Liver (tissue), 9 donors: Measurements from ENCODE around the gene ENGASE. TPM values are rescaled to one million over a fixed set of nuclear protein-coding genes. Genes with fewer than 3 reads are reported as not detected.

Experiments used
- DNase-seq: peaks from one replicate; pipeline ENCODE4 v3.0.0-alpha.2; 2017; ENCODE audit warnings: low spot score
- H3K27ac ChIP-seq, 2 donors: one replicate each; pipeline ENCODE4 v1.7.0; 2013; ENCODE audit warnings: inconsistent platforms in 2 of 2, low read length in 2 of 2, control low read depth in 1 of 2, low read depth in 1 of 2, mild to moderate bottlenecking in 1 of 2
- H3K27me3 ChIP-seq, 4 donors: one replicate each; pipeline versions ENCODE4 v1.6.1 to v1.7.0; 2013; ENCODE audit warnings: low read length in 3 of 4, inconsistent platforms in 1 of 4, mild to moderate bottlenecking in 1 of 4, moderate library complexity in 1 of 4; ENCODE audit not compliant: control insufficient read depth in 4 of 4, insufficient read depth in 4 of 4
- H3K36me3 ChIP-seq, 4 donors: one replicate each; pipeline versions ENCODE4 v1.6.1 to v1.7.0; 2013; ENCODE audit warnings: low read length in 3 of 4, mild to moderate bottlenecking in 3 of 4, low read depth in 1 of 4, moderate library complexity in 1 of 4; ENCODE audit not compliant: control insufficient read depth in 4 of 4, insufficient read depth in 3 of 4
- H3K4me1 ChIP-seq, 4 donors: one replicate each; pipeline versions ENCODE4 v1.6.1 to v1.7.0; 2013; ENCODE audit warnings: low read length in 3 of 4, mild to moderate bottlenecking in 3 of 4, moderate library complexity in 1 of 4; ENCODE audit not compliant: control insufficient read depth in 4 of 4, insufficient read depth in 4 of 4
- H3K4me3 ChIP-seq, 3 donors: one replicate each; pipeline versions ENCODE4 v1.6.1 to v1.7.0; 2013; ENCODE audit warnings: low read length in 3 of 3, control low read depth in 1 of 3, low read depth in 1 of 3, mild to moderate bottlenecking in 1 of 3
- H3K9ac ChIP-seq, 2 donors: one replicate each; pipeline ENCODE4 v1.7.0; 2013; ENCODE audit warnings: low read length in 2 of 2, mild to moderate bottlenecking in 2 of 2, moderate library complexity in 2 of 2, control low read depth in 1 of 2, low read depth in 1 of 2
- H3K9me3 ChIP-seq, 4 donors: one replicate each; pipeline versions ENCODE4 v1.6.1 to v1.7.0; 2013; ENCODE audit warnings: low read length in 3 of 4; ENCODE audit not compliant: control insufficient read depth in 4 of 4
- ATF3 ChIP-seq: IDR thresholded peaks from 2 replicates; pipeline ENCODE4 v1.6.1; 2016; ENCODE audit warnings: antibody characterized with exemption
- CTCF ChIP-seq: fragments of 150-350 bp; IDR thresholded peaks from 2 replicates; pipeline ENCODE4 v1.5.1; 2017; ENCODE audit warnings: improper control_type of control experiment, low read depth, low read length; ENCODE audit not compliant: missing input control
- EGR1 ChIP-seq, 2 donors: IDR thresholded peaks; 2 replicates each; pipeline ENCODE4 v1.6.1; 2016 to 2018; ENCODE audit warnings: antibody characterized with exemption in 2 of 2, low read depth in 2 of 2
- FOXA2 ChIP-seq: IDR thresholded peaks from 2 replicates; pipeline ENCODE4 v1.6.1; 2016; ENCODE audit warnings: antibody characterized with exemption
- GABPA ChIP-seq, 2 donors: IDR thresholded peaks in 1 of 2; conservative IDR thresholded peaks in 1 of 2; 2 replicates each; pipeline ENCODE4 v1.6.1; 2016; ENCODE audit warnings: antibody characterized with exemption in 2 of 2, mild to moderate bottlenecking in 1 of 2, moderate library complexity in 1 of 2
- HNF4A ChIP-seq, 2 donors: conservative IDR thresholded peaks; 2 replicates each; pipeline ENCODE4 v1.6.1; 2016; ENCODE audit warnings: antibody characterized with exemption in 2 of 2, mild to moderate bottlenecking in 2 of 2
- HNF4G ChIP-seq: IDR thresholded peaks from 2 replicates; pipeline ENCODE4 v1.6.1; 2016; ENCODE audit warnings: antibody characterized with exemption
- JUND ChIP-seq, 2 donors: IDR thresholded peaks; 2 replicates each; pipeline ENCODE4 v1.6.1; 2016; ENCODE audit warnings: antibody characterized with exemption in 2 of 2
- MAX ChIP-seq: IDR thresholded peaks from 2 replicates; pipeline ENCODE4 v1.6.1; 2016; ENCODE audit warnings: antibody characterized with exemption
- NR2F2 ChIP-seq: IDR thresholded peaks from 2 replicates; pipeline ENCODE4 v1.6.1; 2016; ENCODE audit warnings: antibody characterized with exemption
- RAD21 ChIP-seq, 2 donors: IDR thresholded peaks; 2 replicates each; pipeline ENCODE4 v1.6.1; 2016; ENCODE audit warnings: antibody characterized with exemption in 2 of 2, mild to moderate bottlenecking in 2 of 2
- REST ChIP-seq: IDR thresholded peaks from 2 replicates; pipeline ENCODE4 v1.6.1; 2016; ENCODE audit warnings: antibody characterized with exemption, mild to moderate bottlenecking
- SP1 ChIP-seq: IDR thresholded peaks from 2 replicates; pipeline ENCODE4 v1.6.1; 2018; ENCODE audit warnings: antibody characterized with exemption, mild to moderate bottlenecking
- TAF1 ChIP-seq: conservative IDR thresholded peaks from 2 replicates; pipeline ENCODE4 v1.6.1; 2016; ENCODE audit warnings: antibody characterized with exemption, mild to moderate bottlenecking
- YY1 ChIP-seq: IDR thresholded peaks from 2 replicates; pipeline ENCODE4 v1.6.1; 2016; ENCODE audit warnings: antibody characterized with exemption, mild to moderate bottlenecking
- ZBTB33 ChIP-seq: IDR thresholded peaks from 2 replicates; pipeline ENCODE4 v1.6.1; 2016; ENCODE audit warnings: antibody characterized with exemption
- WGBS: extraction: QIAGEN DNeasy Blood & Tissue Kit; methylation state at CpG from one replicate; pipeline ENCODE4 v1.1.7; 2013; 5-methylcytosine and 5-hydroxymethylcytosine counted together
- polyA plus RNA-seq, 2 donors: library from polyadenylated mRNA; stranded (reverse) in 1 of 2; unstranded in 1 of 2; fragments of 200-250 nt in 1 of 2; fragments of >200 nt in 1 of 2; fragmentation: Nextera tagmentation in 1 of 2; extraction: Ambion mirVana in 1 of 2; gene quantifications; one replicate each; pipeline versions ENCODE4 v1.2.1 to v1.2.3, GENCODE V29; 2013 to 2015
- total RNA-seq, 2 donors: library from RNA; depleted of rRNA; stranded (reverse); fragments of >200 nt; gene quantifications; one replicate each; pipeline ENCODE4 v1.2.3, GENCODE V29; 2014
- donor health status: healthy.
- donor health status: healthy.
- donor health status: healthy.
- donor health status: healthy.
- donor health status: healthy.

ENGASE gene
- total and polyA plus RNA-seq, 4 donors = 5.2 to 33.6 (median 7.8) TPM

- TF ChIP-seq SP1 = no peak
- no peak for TF ChIP-seq EGR1 (IDR thresholded peaks at IDR 0.05; ENCODE audit: low read depth in 2 of 2)
Measured at GRCh38 chr17:79125503-79125902, 50.9 kb downstream of the ENGASE start (continued).

- TF ChIP-seq HNF4G (no peak), EGR1 (IDR thresholded peaks at IDR 0.05; ENCODE audit: low read depth in 2 of 2) (no peak), MAX (no peak), ATF3 (no peak), RAD21 (IDR thresholded peaks at IDR 0.05) (no peak), JUND (IDR thresholded peaks at IDR 0.05) (no peak), REST (no peak), FOXA2 (no peak), TAF1 (no peak), CTCF (no peak), GABPA (IDR thresholded peaks at IDR 0.05 in 1 of 2, conservative IDR thresholded peaks at IDR 0.05 in 1 of 2) (no peak), YY1 (no peak), HNF4A (conservative IDR thresholded peaks at IDR 0.05) (no peak), NR2F2 (no peak), ZBTB33 (no peak)
- Histone ChIP-seq H3K9ac (no peak overlapping the region), H3K36me3 (no peaks in the 10 kb centered on the region), H3K4me3 (no peak overlapping the region), H3K27me3 (peaks cover 0 to 2% (median 0%) of the 10 kb centered on the region in 4 donors), H3K9me3 (no peaks in the 10 kb centered on the region), H3K27ac (no peak overlapping the region), H3K4me1 (no peaks in the 10 kb centered on the region)
- no peak for DNase-seq
- 39% methylated on average over 12 of the region's 12 CpGs for WGBS
Measured at GRCh38 chr17:79126139-79126538, 51.5 kb downstream of the ENGASE start.
